GM12878 (cell line): ENCODE measurements around the gene DHPS. TPM values are rescaled to one million over a fixed set of nuclear protein-coding genes. Genes with fewer than 3 reads are reported as not detected.

Source experiments
- ATAC-seq: fragments of 200-7000 bp; cut with Tn5 transposase; 3 replicates; pipeline ENCODE4 v1.9.1; 2020; ENCODE audit warnings: mild to moderate bottlenecking, moderate library complexity
- BruUV-seq: library from RNA; stranded (reverse); fragments of 400-500 nt; replicated peaks from 2 replicates; lab custom pipeline; 2021; lab: Mats Ljungman, UMichigan
- CTCF ChIA-PET: fragments of 300-600 bp; sonication (Branson Sonifier 250); formaldehyde crosslinking; extraction: SDS; loops from one replicate; lab custom pipeline; 2021; ENCODE audit warnings: inconsistent platforms; lab: Yijun Ruan, JAX
- POLR2A ChIA-PET: fragments of 350-600 bp; formaldehyde crosslinking; extraction: SDS; loops from one replicate; lab custom pipeline; 2021; ENCODE audit warnings: inconsistent platforms; lab: Charles Lee
- RAD21 ChIA-PET: fragments of 300-600 bp; sonication (Branson Sonifier 250); formaldehyde crosslinking; loops from one replicate; lab custom pipeline; 2023; ENCODE audit warnings: antibody characterized with exemption; ENCODE audit not compliant: unreplicated experiment; lab: Charles Lee
- SMC1A ChIA-PET: fragments of 300-600 bp; sonication (Branson Sonifier 250); formaldehyde crosslinking; loops from one replicate; lab custom pipeline; 2023; ENCODE audit not compliant: unreplicated experiment, uncharacterized antibody; lab: Charles Lee
- DNase-seq: peaks from one replicate; pipeline ENCODE4 v3.0.0-alpha.2; 2011; ENCODE audit warnings: low read depth, low spot score
- FAIRE-seq: peaks from 3 replicates; lab custom pipeline; 2011; peaks lifted over from hg19 to GRCh38; lab: Jason Lieb, UNC
- H2AFZ ChIP-seq: 2 replicates; pipeline ENCODE4 v1.6.0; 2011; ENCODE audit warnings: low read depth, low read length, control low read depth; ENCODE audit not compliant: control insufficient read depth
- H3K27ac ChIP-seq: 2 replicates; pipeline ENCODE4 v1.5.1; 2011; ENCODE audit warnings: control low read depth; ENCODE audit not compliant: control insufficient read depth, insufficient read depth
- H3K27me3 ChIP-seq, 2 experiments: replicated peaks in 1 of 2; 2 replicates each; pipeline versions ENCODE4 v1.6.0 to v1.6.1; 2011; ENCODE audit warnings: low read length in 1 of 2; ENCODE audit not compliant: control insufficient read depth in 2 of 2, insufficient read depth in 2 of 2
- H3K36me3 ChIP-seq, 2 experiments: 2 replicates each; pipeline ENCODE4 v1.5.1; 2011; ENCODE audit warnings: low read length in 1 of 2; ENCODE audit not compliant: control insufficient read depth in 2 of 2, insufficient read depth in 2 of 2
- H3K4me1 ChIP-seq: 2 replicates; pipeline ENCODE4 v1.6.1; 2011; ENCODE audit warnings: mild to moderate bottlenecking, low read length, moderate library complexity, mixed read lengths; ENCODE audit not compliant: control insufficient read depth, insufficient read depth
- H3K4me2 ChIP-seq: 2 replicates; pipeline ENCODE4 v1.6.0; 2011; ENCODE audit warnings: control low read depth; ENCODE audit not compliant: control insufficient read depth, insufficient read depth
- H3K4me3 ChIP-seq: fragments of 200-600 bp; sonication (generic); 2 replicates; pipeline ENCODE4 v1.5.1; 2016
- H3K79me2 ChIP-seq: 2 replicates; pipeline ENCODE4 v1.6.0; 2011; ENCODE audit warnings: low read length; ENCODE audit not compliant: control insufficient read depth, insufficient read depth
- H3K9ac ChIP-seq: 2 replicates; pipeline ENCODE4 v1.8.0; 2011; ENCODE audit warnings: low read length, control low read depth, mixed read lengths; ENCODE audit not compliant: control insufficient read depth, insufficient read depth
- H3K9me3 ChIP-seq: replicated peaks from 3 replicates; pipeline ENCODE4 v1.5.1; 2011; ENCODE audit warnings: mild to moderate bottlenecking, low read length; ENCODE audit not compliant: control insufficient read depth, insufficient read depth
- H4K20me1 ChIP-seq: 2 replicates; pipeline ENCODE4 v1.6.0; 2011; ENCODE audit not compliant: control insufficient read depth, insufficient read depth
- BCL11A ChIP-seq: IDR thresholded peaks from 2 replicates; pipeline ENCODE4 v1.6.1; 2011; ENCODE audit warnings: low read depth, low read length
- ESRRA ChIP-seq: IDR thresholded peaks from 2 replicates; pipeline ENCODE4 v1.6.1; 2012; ENCODE audit warnings: mild to moderate bottlenecking, low read length, improper control_type of control experiment
- EZH2 ChIP-seq: IDR thresholded peaks from 2 replicates; pipeline ENCODE4 v1.6.1; 2012; ENCODE audit warnings: low read depth, mild to moderate bottlenecking, control low read depth, inconsistent platforms, low read length, borderline replicate concordance; ENCODE audit not compliant: control insufficient read depth
- GABPA ChIP-seq: IDR thresholded peaks from 2 replicates; pipeline ENCODE4 v1.6.1; 2014; ENCODE audit warnings: antibody characterized with exemption, low read depth, mild to moderate bottlenecking, inconsistent platforms
- HCFC1 ChIP-seq: fragments of 150-350 bp; IDR thresholded peaks from 2 replicates; pipeline ENCODE4 v1.6.1; 2014; ENCODE audit warnings: low read length
- IKZF1 ChIP-seq: fragments of 450-650 bp; conservative IDR thresholded peaks from 2 replicates; pipeline ENCODE4 v1.6.1; 2017; ENCODE audit warnings: antibody characterized with exemption, mild to moderate bottlenecking
- POLR2A ChIP-seq: IDR thresholded peaks from 2 replicates; pipeline ENCODE4 v1.6.1; 2011; ENCODE audit warnings: low read depth, mild to moderate bottlenecking, low read length
- SKIL ChIP-seq: fragments of 450-650 bp; IDR thresholded peaks from 2 replicates; pipeline ENCODE4 v1.6.1; 2017; ENCODE audit warnings: mild to moderate bottlenecking, low read depth, inconsistent platforms; ENCODE audit not compliant: poor library complexity, severe bottlenecking
- SP1 ChIP-seq: IDR thresholded peaks from one replicate; pipeline ENCODE4 v1.6.1; 2011; ENCODE audit warnings: low read depth, low read length
- SREBF2 ChIP-seq: IDR thresholded peaks from 2 replicates; pipeline ENCODE4 v1.6.1; 2012; ENCODE audit warnings: mild to moderate bottlenecking, low read length
- TCF3 ChIP-seq: IDR thresholded peaks from 2 replicates; pipeline ENCODE4 v1.6.1; 2012; ENCODE audit warnings: low read depth, mild to moderate bottlenecking, low read length, borderline replicate concordance; ENCODE audit not compliant: insufficient read depth
- ZBTB11 ChIP-seq: fragments of 450-650 bp; formaldehyde crosslinking; IDR thresholded peaks from 2 replicates; pipeline ENCODE4 v1.5.0; 2022; ENCODE audit warnings: mild to moderate bottlenecking, missing genetic modification characterization
- WGBS: methylation state at CpG from one replicate; pipeline ENCODE4 v1.1.6; 2016; ENCODE audit warnings: low lambda C conversion rate; ENCODE audit not compliant: insufficient replicate concordance, insufficient coverage; ENCODE audit errors: missing lambda C conversion rate; 5-methylcytosine and 5-hydroxymethylcytosine counted together
- in situ Hi-C: fragments of 300-500 bp; cut with MboI; formaldehyde crosslinking; loops from 9 replicates; pipeline ENCODE4 v1.14.3; 2018; ENCODE audit warnings: mixed read lengths
- intact Hi-C: fragments of 100-400 bp; cut with micrococcal nuclease; formaldehyde crosslinking; loops from one replicate; pipeline ENCODE4 v1.14.2; 2022; ENCODE audit not compliant: unreplicated experiment
- polyA plus RNA-seq, 11 experiments: library from polyadenylated mRNA; depleted of rRNA in 4 of 11; unstranded in 6 of 11; stranded (reverse) in 5 of 11; fragments of >200 nt; fragmentation: Nextera tagmentation in 4 of 11; fragmentation: Illumina TruSeq in 1 of 11; extraction: Ambion mirVana in 4 of 11; extraction: Trizol in 1 of 11; gene quantifications; 1 replicate in 1 of 11; 2 replicates in 10 of 11; pipeline versions ENCODE4 v1.2.1 to v1.2.3, GENCODE V29; 2011 to 2016; ENCODE audit warnings: inconsistent platforms in 2 of 11, missing spikeins in 2 of 11, low read depth in 1 of 11
- total RNA-seq, 4 experiments: library from RNA; depleted of rRNA in 3 of 4; stranded (reverse); fragments of >200 nt in 3 of 4; fragmentation: Illumina TruSeq in 1 of 4; extraction: Trizol in 1 of 4; gene quantifications; 2 replicates each; pipeline versions ENCODE4 v1.2.1 to v1.2.3, GENCODE V29; 2013 to 2021

DHPS gene
- total and polyA plus RNA-seq, 10 of the 15 experiments (the other 5 are each of a cell fraction or from before 2014, with no cell fraction given): 36.4 to 104 (median 83.4) TPM

GRCh38 chr19:12647490-12648071 is 34.1 kb downstream of the DHPS start:
- no peak for FAIRE-seq
- ATAC-seq: peak; percentile 78

GRCh38 chr19:12647047-12647446 is 34.6 kb downstream of the DHPS start:
- CTCF ChIA-PET: interaction anchor here (0.6 kb wide), 1 partner anchor 30 kb away, joined by 3 read pairs; no protein-coding TSS in a partner anchor
- RAD21 ChIA-PET: no interaction called here
- TF ChIP-seq SKIL: no peak
- TF ChIP-seq BCL11A: no peak
- no peak for TF ChIP-seq ZBTB11 (CRISPR knock-in tag)
- TF ChIP-seq ESRRA: no peak
- TF ChIP-seq IKZF1: no peak
- TF ChIP-seq SP1: no peak
- no peak for TF ChIP-seq EZH2
- no peak for TF ChIP-seq HCFC1
- no peak for TF ChIP-seq GABPA

More at GRCh38 chr19:12647490-12648071, 34.1 kb downstream of the DHPS start:
- WGBS: 63% methylated on average over 25 of the region's 31 CpGs
- intact Hi-C loops: no loop called here
- H3K4me2 ChIP-seq: no peak overlapping the region
- H3K27me3 ChIP-seq: no peaks in the 10 kb centered on the region
- no peak overlapping the region for H3K27ac ChIP-seq
- CTCF ChIA-PET: interaction anchor here (0.6 kb wide), 1 partner anchor 29 kb away, joined by 3 read pairs; no protein-coding TSS in a partner anchor
- no peak overlapping the region for H2AFZ ChIP-seq
- no peak for DNase-seq
- in situ Hi-C loops: no loop called here
- H4K20me1 ChIP-seq: no peaks in the 10 kb centered on the region
- H3K4me3 ChIP-seq: no peak overlapping the region
- H3K4me1 ChIP-seq: no peaks in the 10 kb centered on the region
- no peaks in the 10 kb centered on the region; the same call in 2 of the 3 replicates for H3K9me3 ChIP-seq
- peaks cover 5 to 10% of the 10 kb centered on the region in 2 experiments; a peak in 3 of 4 replicates for H3K36me3 ChIP-seq
- RAD21 ChIA-PET: no interaction called here
- POLR2A ChIA-PET: interaction anchor here (0.6 kb wide), 1 partner anchor 1063 kb away, joined by 3 read pairs; no protein-coding TSS in a partner anchor
- no TSS peak for BruUV-seq
- TF ChIP-seq SREBF2: no peak
- TF ChIP-seq TCF3: no peak
- peak; percentile 51; the same call in 1 of the 2 replicates for TF ChIP-seq POLR2A
- TF ChIP-seq, all 136 proteins: peak for 1
- H3K9ac ChIP-seq: no peak overlapping the region
- H3K79me2 ChIP-seq: no peaks in the 10 kb centered on the region
- SMC1A ChIA-PET: no interaction called here

More at GRCh38 chr19:12647047-12647446, 34.6 kb downstream of the DHPS start:
- Histone ChIP-seq H3K79me2 (no peaks in the 10 kb centered on the region), H4K20me1 (no peaks in the 10 kb centered on the region), H3K4me3 (no peak overlapping the region), H3K36me3 (peaks cover 4 to 10% of the 10 kb centered on the region in 2 experiments; a peak in 3 of 4 replicates), H3K9ac (no peak overlapping the region), H3K4me2 (no peak overlapping the region), H3K9me3 (no peaks in the 10 kb centered on the region; the same call in 2 of the 3 replicates), H3K4me1 (no peaks in the 10 kb centered on the region), H3K27ac (no peak overlapping the region), H2AFZ (no peak overlapping the region), H3K27me3 (no peaks in the 10 kb centered on the region)
- FAIRE-seq: no peak
- DNase-seq: no peak
- ATAC-seq: no peak
- TSS peak; percentile 17 for BruUV-seq
- POLR2A ChIA-PET: interaction anchor here (0.6 kb wide), 1 partner anchor 1064 kb away, joined by 3 read pairs; no protein-coding TSS in a partner anchor
- in situ Hi-C loops (no loop called here), intact Hi-C loops (no loop called here)
- WGBS: 87% methylated on average over 8 of the region's 8 CpGs
- SMC1A ChIA-PET: no interaction called here
